ENCODE measurements around the gene ESYT3.

GRCh38 chr3:138451595-138452162 is 17.3 kb downstream of the ESYT3 start:
- TF ChIP-seq CTCF (IDR thresholded peaks at IDR 0.05) (no peak), POLR2AphosphoS5 (IDR thresholded peaks at IDR 0.05; ENCODE audit: insufficient read depth in 1 of 2, low read depth in 1 of 2) (no peak)

All from vagina (tissue), 2 donors.